GM12874 (cell line): ENCODE results near the gene KCNK5.

Experiments
- TF ChIP-seq, protein P1 (sequence below): IDR thresholded peaks from 2 replicates; pipeline ENCODE4 v1.5.1; 2011; ENCODE audit warnings: low read depth, mild to moderate bottlenecking, control low read depth, low read length, moderate library complexity; ENCODE audit not compliant: insufficient read depth

KCNK5 gene

GRCh38 chr6:39256294-39256940 lies 27.1 kb upstream of the KCNK5 start:
- TF ChIP-seq, protein P1, sequence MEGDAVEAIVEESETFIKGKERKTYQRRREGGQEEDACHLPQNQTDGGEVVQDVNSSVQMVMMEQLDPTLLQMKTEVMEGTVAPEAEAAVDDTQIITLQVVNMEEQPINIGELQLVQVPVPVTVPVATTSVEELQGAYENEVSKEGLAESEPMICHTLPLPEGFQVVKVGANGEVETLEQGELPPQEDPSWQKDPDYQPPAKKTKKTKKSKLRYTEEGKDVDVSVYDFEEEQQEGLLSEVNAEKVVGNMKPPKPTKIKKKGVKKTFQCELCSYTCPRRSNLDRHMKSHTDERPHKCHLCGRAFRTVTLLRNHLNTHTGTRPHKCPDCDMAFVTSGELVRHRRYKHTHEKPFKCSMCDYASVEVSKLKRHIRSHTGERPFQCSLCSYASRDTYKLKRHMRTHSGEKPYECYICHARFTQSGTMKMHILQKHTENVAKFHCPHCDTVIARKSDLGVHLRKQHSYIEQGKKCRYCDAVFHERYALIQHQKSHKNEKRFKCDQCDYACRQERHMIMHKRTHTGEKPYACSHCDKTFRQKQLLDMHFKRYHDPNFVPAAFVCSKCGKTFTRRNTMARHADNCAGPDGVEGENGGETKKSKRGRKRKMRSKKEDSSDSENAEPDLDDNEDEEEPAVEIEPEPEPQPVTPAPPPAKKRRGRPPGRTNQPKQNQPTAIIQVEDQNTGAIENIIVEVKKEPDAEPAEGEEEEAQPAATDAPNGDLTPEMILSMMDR: no peak

- TF ChIP-seq, protein P1: no peak
These were observed 25.8 kb upstream of the KCNK5 start for GRCh38 chr6:39254999-39255535.

- TF ChIP-seq, protein P1: no peak
These were observed 22.1 kb upstream of the KCNK5 start for GRCh38 chr6:39251406-39251805.

- TF ChIP-seq, protein P1: no peak
These were observed 21.2 kb upstream of the KCNK5 start for GRCh38 chr6:39250507-39250906.

DNA sequence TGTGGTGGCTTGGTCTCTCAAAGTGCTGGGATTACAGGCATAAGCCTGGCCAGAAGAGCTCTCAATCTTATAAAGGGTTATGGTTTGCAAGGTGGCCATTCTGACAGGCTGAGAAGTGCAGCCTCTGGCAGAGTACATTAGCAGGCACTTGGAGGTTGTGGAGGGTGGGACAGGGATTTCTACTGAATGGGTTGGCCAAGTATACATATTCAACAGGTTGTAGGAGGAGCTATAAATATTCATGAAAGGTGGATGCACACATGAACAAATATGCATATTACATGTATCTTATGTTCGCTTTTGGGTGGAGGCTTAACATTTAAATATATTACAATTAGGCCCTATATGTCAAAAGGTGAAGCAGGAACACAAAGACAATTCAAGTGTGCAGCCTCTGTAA lies 20.0 kb upstream of the KCNK5 start:
- TF ChIP-seq, protein P1: no peak

DNA sequence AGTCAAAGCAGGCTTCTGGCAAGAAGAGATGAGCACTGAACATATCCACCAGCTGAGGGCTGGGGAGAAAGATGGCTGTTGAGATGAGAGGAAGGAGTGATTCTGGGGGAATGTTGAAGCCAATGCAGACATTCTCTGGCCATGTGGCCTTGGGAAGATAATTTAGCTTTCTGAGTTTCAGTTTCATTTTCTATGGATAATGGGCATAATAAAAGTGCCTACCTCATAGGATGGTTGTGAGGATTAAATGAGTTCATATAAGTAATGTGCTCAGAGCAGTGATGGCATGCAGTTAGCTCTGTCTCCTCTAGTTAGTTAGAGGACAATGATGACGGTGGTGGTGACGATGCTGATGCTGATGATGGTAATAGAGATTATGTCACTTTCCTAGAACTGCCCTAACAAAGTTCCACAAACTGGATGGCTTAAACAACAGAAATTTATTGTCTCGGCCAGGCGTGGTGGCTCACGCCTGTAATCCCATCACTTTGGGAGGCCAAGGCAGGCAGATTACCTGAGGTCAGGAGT lies 18.5 kb upstream of the KCNK5 start:
- TF ChIP-seq, protein P1: no peak

DNA sequence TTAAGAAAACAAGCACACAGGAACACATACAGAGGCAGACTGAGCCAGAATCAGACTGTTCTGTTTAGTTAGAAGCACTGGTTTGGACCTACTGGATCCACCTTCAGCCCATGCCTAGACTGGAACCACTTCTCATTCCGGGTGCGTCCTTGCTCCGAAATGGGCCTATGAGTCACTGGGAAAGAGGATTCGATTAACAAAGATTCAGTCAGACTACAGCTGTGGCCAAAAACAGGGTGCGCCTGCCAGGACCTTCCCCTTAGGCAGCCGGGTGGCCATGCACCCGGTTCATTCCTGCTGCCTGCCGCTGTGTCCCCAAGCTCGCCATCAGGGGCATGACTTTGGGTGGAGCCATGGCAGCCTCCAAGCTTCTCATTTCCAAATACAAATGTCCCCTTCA lies 14.5 kb upstream of the KCNK5 start:
- TF ChIP-seq, protein P1: no peak
